Liver (tissue), 3 donors: ENCODE data around the gene ETNK1.

Experiments
- GABPA ChIP-seq, 2 donors: IDR thresholded peaks in 1 of 2; conservative IDR thresholded peaks in 1 of 2; 2 replicates each; pipeline ENCODE4 v1.6.1; 2016; ENCODE audit warnings: antibody characterized with exemption in 2 of 2, mild to moderate bottlenecking in 1 of 2, moderate library complexity in 1 of 2
- HNF4A ChIP-seq, 2 donors: conservative IDR thresholded peaks; 2 replicates each; pipeline ENCODE4 v1.6.1; 2016; ENCODE audit warnings: antibody characterized with exemption in 2 of 2, mild to moderate bottlenecking in 2 of 2
- RXRA ChIP-seq, 2 donors: IDR thresholded peaks; 2 replicates each; pipeline ENCODE4 v1.6.1; 2017 to 2018; ENCODE audit warnings: antibody characterized with exemption in 2 of 2, mild to moderate bottlenecking in 1 of 2
- SP1 ChIP-seq: IDR thresholded peaks from 2 replicates; pipeline ENCODE4 v1.6.1; 2018; ENCODE audit warnings: antibody characterized with exemption, mild to moderate bottlenecking
- TAF1 ChIP-seq: conservative IDR thresholded peaks from 2 replicates; pipeline ENCODE4 v1.6.1; 2016; ENCODE audit warnings: antibody characterized with exemption, mild to moderate bottlenecking
- TF ChIP-seq, protein P1 (sequence below): fragments of 150-350 bp; IDR thresholded peaks from 2 replicates; pipeline ENCODE4 v1.5.1; 2017; ENCODE audit warnings: improper control_type of control experiment, low read depth, low read length; ENCODE audit not compliant: missing input control
- TF ChIP-seq, protein P2 (sequence below): IDR thresholded peaks from 2 replicates; pipeline ENCODE4 v1.6.1; 2016; ENCODE audit warnings: antibody characterized with exemption, mild to moderate bottlenecking
- TF ChIP-seq, protein P3 (sequence below): IDR thresholded peaks from 2 replicates; pipeline ENCODE4 v1.6.1; 2016; ENCODE audit warnings: antibody characterized with exemption
- donor health status: healthy.
- donor health status: healthy.

DNA sequence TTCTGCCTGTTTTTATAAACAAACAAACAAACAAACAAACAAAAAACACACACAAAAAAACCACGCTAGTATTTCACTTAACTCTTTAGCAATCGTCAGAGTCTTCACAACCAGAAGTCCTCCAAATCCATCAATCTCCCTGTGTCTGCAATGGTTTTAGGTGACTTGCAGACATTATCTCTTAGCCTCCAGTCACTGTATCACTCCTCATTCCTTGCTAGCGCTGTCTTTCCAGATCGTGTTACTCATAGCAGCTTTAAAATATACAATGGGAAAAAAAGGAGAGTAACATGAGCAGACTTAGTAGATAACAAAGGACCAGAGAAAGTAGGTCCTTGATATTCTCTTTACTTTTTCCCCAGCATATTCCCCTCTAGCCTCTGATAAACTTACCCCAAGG lies 15.5 kb upstream of the ETNK1 start:
- TF ChIP-seq, protein P1, sequence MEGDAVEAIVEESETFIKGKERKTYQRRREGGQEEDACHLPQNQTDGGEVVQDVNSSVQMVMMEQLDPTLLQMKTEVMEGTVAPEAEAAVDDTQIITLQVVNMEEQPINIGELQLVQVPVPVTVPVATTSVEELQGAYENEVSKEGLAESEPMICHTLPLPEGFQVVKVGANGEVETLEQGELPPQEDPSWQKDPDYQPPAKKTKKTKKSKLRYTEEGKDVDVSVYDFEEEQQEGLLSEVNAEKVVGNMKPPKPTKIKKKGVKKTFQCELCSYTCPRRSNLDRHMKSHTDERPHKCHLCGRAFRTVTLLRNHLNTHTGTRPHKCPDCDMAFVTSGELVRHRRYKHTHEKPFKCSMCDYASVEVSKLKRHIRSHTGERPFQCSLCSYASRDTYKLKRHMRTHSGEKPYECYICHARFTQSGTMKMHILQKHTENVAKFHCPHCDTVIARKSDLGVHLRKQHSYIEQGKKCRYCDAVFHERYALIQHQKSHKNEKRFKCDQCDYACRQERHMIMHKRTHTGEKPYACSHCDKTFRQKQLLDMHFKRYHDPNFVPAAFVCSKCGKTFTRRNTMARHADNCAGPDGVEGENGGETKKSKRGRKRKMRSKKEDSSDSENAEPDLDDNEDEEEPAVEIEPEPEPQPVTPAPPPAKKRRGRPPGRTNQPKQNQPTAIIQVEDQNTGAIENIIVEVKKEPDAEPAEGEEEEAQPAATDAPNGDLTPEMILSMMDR = no peak
- TF ChIP-seq SP1 (no peak), HNF4A (conservative IDR thresholded peaks at IDR 0.05) (no peak), TAF1 (no peak), RXRA (IDR thresholded peaks at IDR 0.05) (no peak), GABPA (IDR thresholded peaks at IDR 0.05 in 1 of 2, conservative IDR thresholded peaks at IDR 0.05 in 1 of 2) (no peak)
- TF ChIP-seq, protein P2, sequence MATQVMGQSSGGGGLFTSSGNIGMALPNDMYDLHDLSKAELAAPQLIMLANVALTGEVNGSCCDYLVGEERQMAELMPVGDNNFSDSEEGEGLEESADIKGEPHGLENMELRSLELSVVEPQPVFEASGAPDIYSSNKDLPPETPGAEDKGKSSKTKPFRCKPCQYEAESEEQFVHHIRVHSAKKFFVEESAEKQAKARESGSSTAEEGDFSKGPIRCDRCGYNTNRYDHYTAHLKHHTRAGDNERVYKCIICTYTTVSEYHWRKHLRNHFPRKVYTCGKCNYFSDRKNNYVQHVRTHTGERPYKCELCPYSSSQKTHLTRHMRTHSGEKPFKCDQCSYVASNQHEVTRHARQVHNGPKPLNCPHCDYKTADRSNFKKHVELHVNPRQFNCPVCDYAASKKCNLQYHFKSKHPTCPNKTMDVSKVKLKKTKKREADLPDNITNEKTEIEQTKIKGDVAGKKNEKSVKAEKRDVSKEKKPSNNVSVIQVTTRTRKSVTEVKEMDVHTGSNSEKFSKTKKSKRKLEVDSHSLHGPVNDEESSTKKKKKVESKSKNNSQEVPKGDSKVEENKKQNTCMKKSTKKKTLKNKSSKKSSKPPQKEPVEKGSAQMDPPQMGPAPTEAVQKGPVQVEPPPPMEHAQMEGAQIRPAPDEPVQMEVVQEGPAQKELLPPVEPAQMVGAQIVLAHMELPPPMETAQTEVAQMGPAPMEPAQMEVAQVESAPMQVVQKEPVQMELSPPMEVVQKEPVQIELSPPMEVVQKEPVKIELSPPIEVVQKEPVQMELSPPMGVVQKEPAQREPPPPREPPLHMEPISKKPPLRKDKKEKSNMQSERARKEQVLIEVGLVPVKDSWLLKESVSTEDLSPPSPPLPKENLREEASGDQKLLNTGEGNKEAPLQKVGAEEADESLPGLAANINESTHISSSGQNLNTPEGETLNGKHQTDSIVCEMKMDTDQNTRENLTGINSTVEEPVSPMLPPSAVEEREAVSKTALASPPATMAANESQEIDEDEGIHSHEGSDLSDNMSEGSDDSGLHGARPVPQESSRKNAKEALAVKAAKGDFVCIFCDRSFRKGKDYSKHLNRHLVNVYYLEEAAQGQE = no peak
- TF ChIP-seq, protein P3, sequence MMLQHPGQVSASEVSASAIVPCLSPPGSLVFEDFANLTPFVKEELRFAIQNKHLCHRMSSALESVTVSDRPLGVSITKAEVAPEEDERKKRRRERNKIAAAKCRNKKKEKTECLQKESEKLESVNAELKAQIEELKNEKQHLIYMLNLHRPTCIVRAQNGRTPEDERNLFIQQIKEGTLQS = no peak
